Endothelial cell of umbilical vein (primary cell): ENCODE results near the gene ADARB1.

Source experiments
- CTCF ChIP-seq, 2 donors: IDR thresholded peaks; 1 replicate in 1 of 2; 2 replicates in 1 of 2; pipeline ENCODE4 v1.5.1; 2011; ENCODE audit warnings: low read length in 2 of 2, mild to moderate bottlenecking in 2 of 2, moderate library complexity in 2 of 2, control low read depth in 1 of 2, inconsistent platforms in 1 of 2, low read depth in 1 of 2; ENCODE audit not compliant: insufficient read depth in 1 of 2; ENCODE audit errors: extremely low read depth in 1 of 2
- EZH2 ChIP-seq: IDR thresholded peaks from 2 replicates; pipeline ENCODE4 v1.6.1; 2012; ENCODE audit warnings: borderline replicate concordance, low read depth, mild to moderate bottlenecking, moderate library complexity, low read length, inconsistent platforms; ENCODE audit not compliant: severe bottlenecking
- FOS ChIP-seq: IDR thresholded peaks from 2 replicates; pipeline ENCODE4 v1.6.1; 2011; ENCODE audit warnings: mild to moderate bottlenecking, low read length, moderate library complexity, borderline replicate concordance; ENCODE audit not compliant: insufficient read depth
- GATA2 ChIP-seq: IDR thresholded peaks from 2 replicates; pipeline ENCODE4 v1.7.0; 2011; ENCODE audit warnings: low read depth, mild to moderate bottlenecking, moderate library complexity, mixed read lengths, low read length; ENCODE audit not compliant: insufficient read length, insufficient read depth
- MAX ChIP-seq: IDR thresholded peaks from 2 replicates; pipeline ENCODE4 v1.6.1; 2011; ENCODE audit not compliant: insufficient read depth, insufficient read length
- MYC ChIP-seq: IDR thresholded peaks from one replicate; pipeline ENCODE4 v1.6.1; 2011; ENCODE audit warnings: mild to moderate bottlenecking, low read depth, low read length
- POLR2A ChIP-seq: IDR thresholded peaks from 2 replicates; pipeline ENCODE4 v1.6.1; 2012; ENCODE audit warnings: low read depth, mild to moderate bottlenecking, control low read depth, low read length
- POLR2AphosphoS5 ChIP-seq: IDR thresholded peaks from 2 replicates; pipeline ENCODE4 v1.6.1; 2012; ENCODE audit warnings: low read depth, mild to moderate bottlenecking, control low read depth, low read length, moderate library complexity; ENCODE audit not compliant: insufficient read depth

- TF ChIP-seq POLR2AphosphoS5 (no peak), MAX (no peak), CTCF (IDR thresholded peaks at IDR 0.05; ENCODE audit: extremely low read depth in 1 of 2, insufficient read depth in 1 of 2, low read depth in 1 of 2, low read length in 2 of 2) (no peak), MYC (no peak), EZH2 (no peak), POLR2A (no peak), FOS (no peak), GATA2 (no peak)
Measured at GRCh38 chr21:45112371-45112770, 38.0 kb downstream of the ADARB1 start.
